Skeletal muscle satellite cell (primary cell): ENCODE results near the gene ID2.
A peak's percentile ranks its signal among the peaks of the same experiment; 100 is the strongest.

Experiments
- H3K27me3 ChIP-seq: 2 replicates; pipeline ENCODE4 v1.7.0; 2013; ENCODE audit warnings: low read length; ENCODE audit not compliant: control insufficient read depth, insufficient read depth
- H3K36me3 ChIP-seq: 2 replicates; pipeline ENCODE4 v1.7.0; 2013; ENCODE audit warnings: mild to moderate bottlenecking, control low read depth, low read length; ENCODE audit not compliant: insufficient read depth
- H3K4me1 ChIP-seq: 2 replicates; pipeline ENCODE4 v1.7.0; 2013; ENCODE audit warnings: low read length; ENCODE audit not compliant: control insufficient read depth, insufficient read depth
- H3K4me2 ChIP-seq: 2 replicates; pipeline ENCODE4 v1.7.0; 2013; ENCODE audit warnings: mild to moderate bottlenecking, low read length
- H3K4me3 ChIP-seq: 2 replicates; pipeline ENCODE4 v1.7.0; 2013; ENCODE audit warnings: low read length
- H3K9ac ChIP-seq: 2 replicates; pipeline ENCODE4 v1.7.0; 2013; ENCODE audit warnings: mild to moderate bottlenecking, low read depth, low read length, moderate library complexity
- H3K9me3 ChIP-seq: replicated peaks from 2 replicates; pipeline ENCODE4 v1.7.0; 2013; ENCODE audit warnings: mild to moderate bottlenecking, control low read depth, low read length

Gene ID2

DNA sequence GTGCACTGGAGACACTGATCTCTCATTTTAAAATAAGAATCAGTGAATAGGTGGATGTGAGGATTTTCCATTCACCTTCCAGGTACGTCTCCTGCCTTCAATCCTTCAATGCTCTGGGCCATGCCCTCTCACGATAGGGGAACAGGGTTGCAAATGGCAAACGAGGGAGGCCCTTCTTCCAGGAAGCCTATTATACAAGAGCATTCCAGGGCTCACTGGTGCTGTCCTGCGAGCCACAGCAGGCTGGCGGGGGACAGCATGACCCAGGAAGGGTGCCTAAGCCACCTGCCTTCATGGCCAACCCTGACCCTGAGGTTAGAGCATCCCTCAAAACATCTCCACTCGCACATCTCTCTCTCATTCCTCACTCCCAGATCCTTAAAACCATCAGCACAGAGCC, 20.6 kb upstream of the ID2 start:
- no peak overlapping the region for H3K4me2 ChIP-seq
- H3K27me3 ChIP-seq, result no peaks in the 10 kb centered on the region
- no peaks in the 10 kb centered on the region for H3K36me3 ChIP-seq
- H3K9me3 ChIP-seq, result no peaks in the 10 kb centered on the region
- peaks cover 17% of the 10 kb centered on the region for H3K4me1 ChIP-seq
- no peak overlapping the region for H3K4me3 ChIP-seq
- no peak overlapping the region for H3K9ac ChIP-seq

DNA sequence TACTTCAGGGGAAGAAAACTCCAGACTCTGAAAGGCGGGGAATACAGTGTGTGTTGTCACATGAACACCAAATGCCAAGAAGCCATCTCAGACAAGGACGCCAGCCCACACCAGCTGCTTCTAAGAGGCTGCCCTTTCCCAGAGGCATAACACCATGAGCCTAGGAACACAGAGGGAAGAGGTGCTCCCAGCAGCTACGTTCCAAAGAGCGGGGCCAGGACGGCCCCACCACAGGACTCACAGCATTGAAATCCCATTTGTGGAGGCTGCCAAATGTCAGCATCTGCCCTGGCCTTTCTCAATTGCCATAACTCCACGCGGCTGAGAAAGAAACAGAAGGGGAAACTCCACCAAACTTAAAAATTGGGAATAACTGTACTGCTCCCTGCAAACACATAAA, 20.1 kb upstream of the ID2 start:
- peak overlapping the region; percentile 69 for H3K4me2 ChIP-seq
- H3K36me3 ChIP-seq, result no peaks in the 10 kb centered on the region
- H3K4me3 ChIP-seq, result no peak overlapping the region
- H3K9ac ChIP-seq, result no peak overlapping the region
- H3K4me1 ChIP-seq, result peaks cover 17% of the 10 kb centered on the region
- H3K27me3 ChIP-seq, result no peaks in the 10 kb centered on the region
- H3K9me3 ChIP-seq, result no peaks in the 10 kb centered on the region

DNA sequence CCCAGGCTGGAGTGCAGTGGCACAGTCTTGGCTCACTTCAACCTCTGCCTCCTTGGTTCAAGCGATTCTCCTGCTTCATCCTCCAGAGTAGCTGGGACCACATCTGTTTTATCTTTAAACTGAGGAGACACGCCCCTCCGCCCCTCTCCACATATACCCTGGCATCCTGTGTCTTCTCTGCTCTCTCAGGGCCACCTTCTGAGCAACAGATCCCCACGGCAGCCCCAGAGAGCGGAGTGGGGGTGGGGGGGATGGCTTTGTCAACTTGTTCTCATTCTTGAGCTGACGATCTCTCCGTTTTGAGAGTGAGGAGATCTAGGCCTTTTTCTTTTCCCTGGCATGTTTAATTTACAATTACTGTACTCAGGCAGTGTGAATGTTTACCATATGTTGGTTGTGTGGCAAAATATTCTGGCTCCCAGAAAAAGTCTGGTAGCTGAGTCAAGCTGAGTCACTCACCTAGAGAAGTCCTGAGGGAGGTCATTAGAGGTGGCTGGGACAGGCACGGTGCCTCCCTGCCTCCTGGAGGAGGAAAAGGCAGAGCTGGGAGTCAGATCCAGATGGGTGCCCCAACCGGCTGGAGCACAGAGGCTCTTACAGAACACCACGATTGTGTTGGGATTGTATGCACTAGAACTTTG, 19.5 kb upstream of the ID2 start:
- Histone ChIP-seq H3K4me1 (peaks cover 17% of the 10 kb centered on the region), H3K4me3 (peak overlapping the region; percentile 29), H3K36me3 (no peaks in the 10 kb centered on the region), H3K9me3 (no peaks in the 10 kb centered on the region), H3K4me2 (peak overlapping the region; percentile 69), H3K9ac (peak overlapping the region; percentile 12), H3K27me3 (no peaks in the 10 kb centered on the region)

DNA sequence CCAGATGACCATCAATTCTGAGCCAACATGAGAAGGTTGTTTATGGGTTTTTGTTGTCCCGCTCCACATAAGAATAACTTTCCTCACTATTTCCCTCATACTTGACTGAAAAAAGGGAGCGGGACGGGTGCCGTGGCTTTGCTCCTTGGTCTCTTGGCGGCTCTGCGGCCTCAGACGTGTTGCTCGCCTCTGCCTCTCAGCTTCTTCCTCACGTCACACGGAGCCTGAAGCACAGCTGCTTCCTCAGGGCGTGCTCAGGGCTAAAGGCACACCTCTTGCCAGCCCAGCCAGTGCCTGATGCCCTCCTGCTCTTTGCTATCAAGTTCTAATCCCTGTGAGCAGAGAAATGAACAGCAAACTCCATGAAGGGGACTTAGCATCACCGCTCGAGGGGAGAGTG, 17.9 kb upstream of the ID2 start:
- H3K4me3 ChIP-seq, result no peak overlapping the region
- no peaks in the 10 kb centered on the region for H3K36me3 ChIP-seq

DNA sequence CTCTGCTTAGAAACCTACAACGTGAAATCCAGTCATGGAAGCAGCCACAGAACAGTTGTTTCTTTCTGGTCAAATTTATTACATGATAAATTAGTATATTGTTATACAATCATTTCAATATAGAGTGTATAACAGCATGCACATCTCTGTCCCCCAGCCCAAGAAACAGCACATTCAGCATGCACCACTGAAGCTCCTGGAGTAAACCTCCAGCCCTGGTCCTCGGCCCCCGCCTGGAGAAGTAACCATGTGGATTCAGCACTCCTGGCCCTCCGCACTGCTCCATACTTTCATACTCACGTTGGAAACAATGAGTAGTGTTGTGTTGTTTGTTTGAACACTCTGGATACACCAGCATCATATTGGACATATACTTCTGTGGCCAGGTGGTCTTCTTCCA, 15.3 kb upstream of the ID2 start:
- Histone ChIP-seq H3K4me1 (peaks cover 20% of the 10 kb centered on the region), H3K9me3 (no peaks in the 10 kb centered on the region), H3K4me3 (no peak overlapping the region), H3K4me2 (no peak overlapping the region), H3K27me3 (no peaks in the 10 kb centered on the region), H3K36me3 (no peaks in the 10 kb centered on the region), H3K9ac (no peak overlapping the region)

More for the DNA sequence above, 17.9 kb upstream of the ID2 start:
- Histone ChIP-seq H3K4me1 (peaks cover 17% of the 10 kb centered on the region), H3K9me3 (no peaks in the 10 kb centered on the region), H3K4me2 (no peak overlapping the region), H3K9ac (no peak overlapping the region), H3K27me3 (no peaks in the 10 kb centered on the region)

DNA sequence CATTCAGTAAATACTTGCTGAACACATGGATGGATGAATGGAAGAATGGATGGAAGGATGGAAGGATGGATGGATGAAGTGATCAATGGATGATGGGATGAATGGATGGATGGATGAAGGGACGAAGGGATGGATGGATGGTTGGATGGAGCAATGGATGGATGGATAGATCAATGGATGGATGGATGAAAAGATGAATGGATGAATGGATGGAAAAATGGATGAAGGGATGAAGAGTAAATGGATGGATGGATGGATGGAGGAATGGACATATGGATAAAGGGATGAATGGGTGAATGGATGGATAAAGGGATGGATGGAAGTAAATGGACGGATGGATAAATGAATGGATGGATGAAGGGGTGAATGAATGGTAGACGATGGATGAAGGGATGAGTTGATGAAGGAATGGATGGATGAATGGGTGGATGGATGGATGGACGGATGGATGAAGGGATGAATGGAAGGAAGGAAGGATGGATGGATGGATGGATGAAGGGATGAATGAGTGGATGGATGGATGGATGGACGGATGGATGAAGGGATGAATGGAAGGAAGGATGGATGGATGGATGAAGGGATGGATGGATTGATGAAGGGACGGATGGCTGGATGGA, 13.9 kb upstream of the ID2 start:
- no peak overlapping the region for H3K4me3 ChIP-seq
- H3K27me3 ChIP-seq, result no peaks in the 10 kb centered on the region
- H3K36me3 ChIP-seq, result no peaks in the 10 kb centered on the region
- no peak overlapping the region for H3K9ac ChIP-seq
- H3K4me1 ChIP-seq, result peaks cover 8% of the 10 kb centered on the region
- H3K4me2 ChIP-seq, result no peak overlapping the region
- no peaks in the 10 kb centered on the region for H3K9me3 ChIP-seq

DNA sequence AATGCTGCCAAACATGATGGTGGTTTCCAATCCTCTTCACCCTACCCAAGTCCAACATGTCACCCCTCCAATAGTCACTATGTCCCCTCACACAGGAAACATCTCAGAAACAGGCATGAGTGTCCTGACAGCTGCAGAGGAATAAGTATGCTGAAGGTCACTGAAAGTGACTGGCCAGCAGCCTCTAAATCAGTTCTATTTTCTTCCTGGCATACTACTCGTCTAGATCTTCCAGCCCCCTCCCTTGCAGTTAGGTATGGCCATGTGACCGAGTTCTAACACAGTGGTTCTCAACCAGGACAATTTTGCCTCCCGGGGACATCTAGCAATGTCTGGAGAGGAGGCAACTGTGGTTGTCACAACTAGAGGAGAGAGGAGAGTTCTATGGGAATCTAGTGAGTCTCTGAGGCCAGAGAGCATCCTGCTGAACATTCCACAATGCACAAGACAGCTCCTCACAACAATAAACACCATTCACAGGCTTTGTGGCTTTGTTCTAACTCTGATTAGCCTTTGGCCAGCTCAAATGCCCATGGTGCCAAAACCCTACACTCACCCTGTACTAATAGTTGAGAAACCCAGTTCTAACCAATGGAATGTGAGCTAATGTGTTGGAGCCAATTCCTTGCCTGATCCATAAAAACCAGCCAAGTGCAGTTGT, 12.6 kb upstream of the ID2 start:
- H3K9ac ChIP-seq, result no peak overlapping the region
- no peaks in the 10 kb centered on the region for H3K27me3 ChIP-seq
- H3K4me2 ChIP-seq, result no peak overlapping the region
- peaks cover under 1% of the 10 kb centered on the region for H3K9me3 ChIP-seq
- H3K36me3 ChIP-seq, result no peaks in the 10 kb centered on the region
- peaks cover 8% of the 10 kb centered on the region for H3K4me1 ChIP-seq
- H3K4me3 ChIP-seq, result no peak overlapping the region

DNA sequence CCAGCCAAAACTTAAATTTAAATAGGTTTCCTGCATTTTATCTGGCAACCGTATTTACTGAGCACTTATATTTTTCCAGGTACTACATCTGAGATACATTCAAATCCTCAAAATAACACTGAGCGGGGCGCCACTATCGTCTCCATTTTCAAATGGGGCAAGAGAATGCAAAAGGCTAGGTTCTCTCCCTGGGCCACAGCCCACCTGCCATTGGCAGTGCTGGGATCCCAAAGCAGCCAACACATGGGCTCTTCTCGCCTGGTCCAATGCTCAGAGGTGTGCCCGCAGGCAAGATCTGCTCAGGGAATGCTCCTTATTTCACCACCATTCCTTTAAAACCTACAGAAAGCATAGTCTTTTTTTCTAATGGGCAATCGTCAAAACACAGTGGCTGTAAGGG, 11.3 kb upstream of the ID2 start:
- no peak overlapping the region for H3K4me2 ChIP-seq
- no peak overlapping the region for H3K9ac ChIP-seq
- H3K27me3 ChIP-seq, result peaks cover 3% of the 10 kb centered on the region
- no peak overlapping the region for H3K4me3 ChIP-seq
- H3K4me1 ChIP-seq, result peaks cover 8% of the 10 kb centered on the region
- H3K36me3 ChIP-seq, result no peaks in the 10 kb centered on the region
- peaks cover 6% of the 10 kb centered on the region for H3K9me3 ChIP-seq

DNA sequence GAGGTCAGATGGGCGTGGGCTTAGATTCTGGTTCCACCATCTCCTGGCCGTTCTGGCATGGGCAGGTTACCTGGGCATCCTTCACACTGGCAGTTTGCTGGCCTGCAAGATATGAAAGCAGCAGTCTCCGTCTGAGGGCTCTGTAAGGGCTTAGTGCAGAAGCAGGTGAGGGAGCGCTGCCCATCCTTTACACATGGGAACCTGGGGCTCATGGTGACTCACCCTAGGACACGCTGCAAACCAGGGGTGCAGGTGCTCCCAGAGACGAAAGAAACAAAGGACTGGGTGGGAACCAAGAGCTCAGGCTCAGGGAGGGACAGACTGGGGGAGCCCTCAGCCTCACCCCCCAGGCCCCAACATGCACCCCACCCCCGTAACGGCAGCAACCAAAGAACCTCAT, 10.7 kb upstream of the ID2 start:
- Histone ChIP-seq H3K4me2 (no peak overlapping the region), H3K36me3 (no peaks in the 10 kb centered on the region), H3K9ac (no peak overlapping the region), H3K4me3 (no peak overlapping the region), H3K4me1 (peaks cover 9% of the 10 kb centered on the region), H3K9me3 (peaks cover 6% of the 10 kb centered on the region), H3K27me3 (peaks cover 3% of the 10 kb centered on the region)

DNA sequence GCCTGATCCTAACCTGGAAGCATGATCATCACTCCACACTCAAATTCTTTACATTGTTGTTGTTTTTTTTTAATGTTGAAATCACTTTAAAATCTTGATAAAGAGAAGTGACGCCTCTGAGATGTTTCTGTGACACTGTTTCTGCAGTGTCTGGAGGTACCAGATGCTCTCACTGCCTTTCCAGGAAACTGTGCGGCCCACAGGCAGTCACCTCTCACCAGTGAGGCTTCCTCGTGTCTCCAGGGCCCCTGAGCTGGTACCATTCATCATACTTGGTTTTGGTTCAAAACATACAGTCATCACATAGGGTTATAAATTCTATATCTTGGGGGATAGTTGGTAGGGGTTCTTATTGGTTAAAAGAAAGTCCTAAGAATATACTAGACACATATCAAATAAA, 10.1 kb upstream of the ID2 start:
- no peak overlapping the region for H3K4me2 ChIP-seq
- peaks cover 16% of the 10 kb centered on the region for H3K4me1 ChIP-seq
- peaks cover 3% of the 10 kb centered on the region for H3K27me3 ChIP-seq
- no peaks in the 10 kb centered on the region for H3K36me3 ChIP-seq
- H3K4me3 ChIP-seq, result no peak overlapping the region
- no peak overlapping the region for H3K9ac ChIP-seq
- peaks cover 6% of the 10 kb centered on the region for H3K9me3 ChIP-seq

DNA sequence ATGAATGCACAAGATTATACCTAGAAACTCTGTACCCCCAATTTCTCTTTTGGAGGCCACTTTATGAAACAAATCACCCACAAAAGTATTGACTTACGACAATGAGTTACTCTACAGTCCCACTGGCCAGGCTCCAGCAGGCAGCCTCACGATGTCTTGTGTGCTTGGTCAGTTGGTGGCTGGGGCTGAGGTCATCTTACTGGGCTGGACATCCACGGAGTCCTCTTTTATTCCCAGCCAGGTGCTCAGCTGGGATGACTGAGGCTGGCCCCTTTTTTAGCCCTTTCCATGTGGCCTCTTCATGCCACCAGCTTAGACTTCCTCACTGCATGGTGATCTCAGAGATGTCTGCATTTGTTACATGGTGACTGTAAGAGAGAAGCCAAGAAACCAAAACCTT, 8.9 kb upstream of the ID2 start:
- H3K4me2 ChIP-seq, result no peak overlapping the region
- H3K27me3 ChIP-seq, result peaks cover 3% of the 10 kb centered on the region
- peaks cover 27% of the 10 kb centered on the region for H3K4me1 ChIP-seq
- peaks cover 6% of the 10 kb centered on the region for H3K9me3 ChIP-seq
- no peak overlapping the region for H3K4me3 ChIP-seq
- H3K9ac ChIP-seq, result no peak overlapping the region
- H3K36me3 ChIP-seq, result no peaks in the 10 kb centered on the region

DNA sequence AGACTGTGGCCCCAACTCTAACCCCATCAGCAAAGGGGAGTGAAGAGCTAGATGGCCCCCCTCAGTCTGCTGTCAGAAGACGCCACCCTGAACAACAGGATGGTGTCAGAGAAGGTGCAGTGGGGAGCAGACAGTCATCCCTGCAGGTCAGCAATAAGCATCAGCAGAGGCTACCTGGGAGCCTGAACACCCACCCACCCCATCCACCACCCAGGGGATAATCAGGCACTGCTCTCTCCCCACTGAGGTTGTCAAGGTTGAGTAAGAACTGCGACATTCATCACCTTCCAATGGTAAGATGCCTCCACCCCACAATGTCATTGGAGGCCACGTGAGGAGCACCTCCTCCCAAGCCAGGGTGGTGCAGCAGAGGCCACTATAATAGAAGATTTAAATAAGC, 8.5 kb upstream of the ID2 start:
- Histone ChIP-seq H3K27me3 (peaks cover 3% of the 10 kb centered on the region), H3K9me3 (peaks cover 6% of the 10 kb centered on the region), H3K4me1 (peaks cover 31% of the 10 kb centered on the region), H3K4me2 (no peak overlapping the region), H3K4me3 (no peak overlapping the region), H3K36me3 (no peaks in the 10 kb centered on the region), H3K9ac (no peak overlapping the region)
